ENCODE measurements around the gene CCL26.

Gene CCL26

GRCh38 chr7:75807452-75807851, 35.4 kb upstream of the CCL26 start:
- TF ChIP-seq CTCF (IDR thresholded peaks at IDR 0.05; ENCODE audit: control insufficient read depth, extremely low read depth, insufficient read depth) = no peak
- no peak overlapping the region for H3K4me3 ChIP-seq (ENCODE audit: low read depth, low read length)
- DNase-seq (ENCODE audit: low read depth) = no peak

GRCh38 chr7:75806560-75807307, 34.7 kb upstream of the CCL26 start:
- DNase-seq (ENCODE audit: low read depth) = no peak
- TF ChIP-seq CTCF (IDR thresholded peaks at IDR 0.05; ENCODE audit: control insufficient read depth, extremely low read depth, insufficient read depth) = no peak
- H3K4me3 ChIP-seq (ENCODE audit: low read depth, low read length) = no peak overlapping the region

- TF ChIP-seq CTCF (IDR thresholded peaks at IDR 0.05; ENCODE audit: control insufficient read depth, extremely low read depth, insufficient read depth) = no peak
- DNase-seq (ENCODE audit: low read depth) = no peak
These were observed 32.7 kb upstream of the CCL26 start for GRCh38 chr7:75804705-75805104.

GRCh38 chr7:75804004-75804403, 32.0 kb upstream of the CCL26 start:
- H3K4me3 ChIP-seq (ENCODE audit: low read depth, low read length) = no peak overlapping the region
- TF ChIP-seq CTCF (IDR thresholded peaks at IDR 0.05; ENCODE audit: control insufficient read depth, extremely low read depth, insufficient read depth) = no peak
- DNase-seq (ENCODE audit: low read depth) = no peak

More at GRCh38 chr7:75804705-75805104, 32.7 kb upstream of the CCL26 start:
- no peak overlapping the region for H3K4me3 ChIP-seq (ENCODE audit: low read depth, low read length)

- no peak for DNase-seq (ENCODE audit: low read depth)
- TF ChIP-seq CTCF (IDR thresholded peaks at IDR 0.05; ENCODE audit: control insufficient read depth, extremely low read depth, insufficient read depth) = no peak
- no peak overlapping the region for H3K4me3 ChIP-seq (ENCODE audit: low read depth, low read length)
These were observed 30.5 kb upstream of the CCL26 start for GRCh38 chr7:75802552-75802821.

- TF ChIP-seq CTCF (IDR thresholded peaks at IDR 0.05; ENCODE audit: control insufficient read depth, extremely low read depth, insufficient read depth) = no peak
- no peak overlapping the region for H3K4me3 ChIP-seq (ENCODE audit: low read depth, low read length)
- DNase-seq (ENCODE audit: low read depth) = no peak
These were observed 26.8 kb upstream of the CCL26 start for GRCh38 chr7:75798770-75799169.

GRCh38 chr7:75796420-75796819, 24.4 kb upstream of the CCL26 start:
- DNase-seq (ENCODE audit: low read depth) = no peak
- no peak overlapping the region for H3K4me3 ChIP-seq (ENCODE audit: low read depth, low read length)
- no peak for TF ChIP-seq CTCF (IDR thresholded peaks at IDR 0.05; ENCODE audit: control insufficient read depth, extremely low read depth, insufficient read depth)

Measured in LNCaP clone FGC (cell line).